ENCODE results near the gene NLK.

DNA sequence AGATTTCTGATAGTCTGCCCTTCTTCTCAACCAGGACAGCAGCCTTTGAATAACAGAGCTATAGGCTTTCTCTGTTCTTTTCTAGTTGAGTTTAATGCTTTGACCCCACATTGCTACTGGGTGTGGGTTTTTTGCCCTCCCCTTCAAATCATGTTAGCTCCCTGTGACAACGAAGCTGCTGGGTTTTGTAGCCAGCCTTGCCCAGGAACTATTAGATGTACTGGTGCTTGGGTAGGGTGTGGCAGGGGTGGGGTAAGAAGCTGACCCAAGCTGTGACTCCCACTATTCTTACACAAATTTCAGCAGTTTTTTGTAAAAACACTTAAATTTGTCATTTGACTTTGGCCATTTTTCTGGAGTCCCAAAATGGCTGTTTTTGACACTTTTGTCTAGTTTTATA is 69.7 kb downstream of the NLK start:
- TF ChIP-seq, protein P1, sequence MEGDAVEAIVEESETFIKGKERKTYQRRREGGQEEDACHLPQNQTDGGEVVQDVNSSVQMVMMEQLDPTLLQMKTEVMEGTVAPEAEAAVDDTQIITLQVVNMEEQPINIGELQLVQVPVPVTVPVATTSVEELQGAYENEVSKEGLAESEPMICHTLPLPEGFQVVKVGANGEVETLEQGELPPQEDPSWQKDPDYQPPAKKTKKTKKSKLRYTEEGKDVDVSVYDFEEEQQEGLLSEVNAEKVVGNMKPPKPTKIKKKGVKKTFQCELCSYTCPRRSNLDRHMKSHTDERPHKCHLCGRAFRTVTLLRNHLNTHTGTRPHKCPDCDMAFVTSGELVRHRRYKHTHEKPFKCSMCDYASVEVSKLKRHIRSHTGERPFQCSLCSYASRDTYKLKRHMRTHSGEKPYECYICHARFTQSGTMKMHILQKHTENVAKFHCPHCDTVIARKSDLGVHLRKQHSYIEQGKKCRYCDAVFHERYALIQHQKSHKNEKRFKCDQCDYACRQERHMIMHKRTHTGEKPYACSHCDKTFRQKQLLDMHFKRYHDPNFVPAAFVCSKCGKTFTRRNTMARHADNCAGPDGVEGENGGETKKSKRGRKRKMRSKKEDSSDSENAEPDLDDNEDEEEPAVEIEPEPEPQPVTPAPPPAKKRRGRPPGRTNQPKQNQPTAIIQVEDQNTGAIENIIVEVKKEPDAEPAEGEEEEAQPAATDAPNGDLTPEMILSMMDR (IDR thresholded peaks at IDR 0.05 in 2 of 3, conservative IDR thresholded peaks at IDR 0.05 in 1 of 3; ENCODE audit: borderline replicate concordance in 1 of 3, insufficient read depth in 1 of 3, low read depth in 2 of 3, low read length in 2 of 3), result no peak
- TF ChIP-seq, protein P2, sequence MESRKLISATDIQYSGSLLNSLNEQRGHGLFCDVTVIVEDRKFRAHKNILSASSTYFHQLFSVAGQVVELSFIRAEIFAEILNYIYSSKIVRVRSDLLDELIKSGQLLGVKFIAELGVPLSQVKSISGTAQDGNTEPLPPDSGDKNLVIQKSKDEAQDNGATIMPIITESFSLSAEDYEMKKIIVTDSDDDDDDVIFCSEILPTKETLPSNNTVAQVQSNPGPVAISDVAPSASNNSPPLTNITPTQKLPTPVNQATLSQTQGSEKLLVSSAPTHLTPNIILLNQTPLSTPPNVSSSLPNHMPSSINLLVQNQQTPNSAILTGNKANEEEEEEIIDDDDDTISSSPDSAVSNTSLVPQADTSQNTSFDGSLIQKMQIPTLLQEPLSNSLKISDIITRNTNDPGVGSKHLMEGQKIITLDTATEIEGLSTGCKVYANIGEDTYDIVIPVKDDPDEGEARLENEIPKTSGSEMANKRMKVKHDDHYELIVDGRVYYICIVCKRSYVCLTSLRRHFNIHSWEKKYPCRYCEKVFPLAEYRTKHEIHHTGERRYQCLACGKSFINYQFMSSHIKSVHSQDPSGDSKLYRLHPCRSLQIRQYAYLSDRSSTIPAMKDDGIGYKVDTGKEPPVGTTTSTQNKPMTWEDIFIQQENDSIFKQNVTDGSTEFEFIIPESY (IDR thresholded peaks at IDR 0.05; ENCODE audit: extremely low read depth, insufficient replicate concordance, low read length), result no peak
- TF ChIP-seq, protein P3, sequence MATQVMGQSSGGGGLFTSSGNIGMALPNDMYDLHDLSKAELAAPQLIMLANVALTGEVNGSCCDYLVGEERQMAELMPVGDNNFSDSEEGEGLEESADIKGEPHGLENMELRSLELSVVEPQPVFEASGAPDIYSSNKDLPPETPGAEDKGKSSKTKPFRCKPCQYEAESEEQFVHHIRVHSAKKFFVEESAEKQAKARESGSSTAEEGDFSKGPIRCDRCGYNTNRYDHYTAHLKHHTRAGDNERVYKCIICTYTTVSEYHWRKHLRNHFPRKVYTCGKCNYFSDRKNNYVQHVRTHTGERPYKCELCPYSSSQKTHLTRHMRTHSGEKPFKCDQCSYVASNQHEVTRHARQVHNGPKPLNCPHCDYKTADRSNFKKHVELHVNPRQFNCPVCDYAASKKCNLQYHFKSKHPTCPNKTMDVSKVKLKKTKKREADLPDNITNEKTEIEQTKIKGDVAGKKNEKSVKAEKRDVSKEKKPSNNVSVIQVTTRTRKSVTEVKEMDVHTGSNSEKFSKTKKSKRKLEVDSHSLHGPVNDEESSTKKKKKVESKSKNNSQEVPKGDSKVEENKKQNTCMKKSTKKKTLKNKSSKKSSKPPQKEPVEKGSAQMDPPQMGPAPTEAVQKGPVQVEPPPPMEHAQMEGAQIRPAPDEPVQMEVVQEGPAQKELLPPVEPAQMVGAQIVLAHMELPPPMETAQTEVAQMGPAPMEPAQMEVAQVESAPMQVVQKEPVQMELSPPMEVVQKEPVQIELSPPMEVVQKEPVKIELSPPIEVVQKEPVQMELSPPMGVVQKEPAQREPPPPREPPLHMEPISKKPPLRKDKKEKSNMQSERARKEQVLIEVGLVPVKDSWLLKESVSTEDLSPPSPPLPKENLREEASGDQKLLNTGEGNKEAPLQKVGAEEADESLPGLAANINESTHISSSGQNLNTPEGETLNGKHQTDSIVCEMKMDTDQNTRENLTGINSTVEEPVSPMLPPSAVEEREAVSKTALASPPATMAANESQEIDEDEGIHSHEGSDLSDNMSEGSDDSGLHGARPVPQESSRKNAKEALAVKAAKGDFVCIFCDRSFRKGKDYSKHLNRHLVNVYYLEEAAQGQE (IDR thresholded peaks at IDR 0.05; ENCODE audit: low read depth), result no peak
- TF ChIP-seq SIN3A (IDR thresholded peaks at IDR 0.05; ENCODE audit: low read depth), result no peak
- TF ChIP-seq RAD21 (IDR thresholded peaks at IDR 0.05; ENCODE audit: low read depth), result no peak
- no peak for TF ChIP-seq POLR2A (IDR thresholded peaks at IDR 0.05; ENCODE audit: borderline replicate concordance, extremely low read depth, insufficient read depth, insufficient read length)
- TF ChIP-seq YY1 (IDR thresholded peaks at IDR 0.05; ENCODE audit: extremely low read depth, insufficient replicate concordance, low read depth, low read length), result no peak
- TF ChIP-seq EZH2phosphoT487 (IDR thresholded peaks at IDR 0.05; ENCODE audit: borderline replicate concordance), result no peak
- no peak for TF ChIP-seq SP1 (IDR thresholded peaks at IDR 0.05; ENCODE audit: low read depth)
- no peak for TF ChIP-seq CEBPB (IDR thresholded peaks at IDR 0.05; ENCODE audit: low read depth)
- TF ChIP-seq CBX3 (IDR thresholded peaks at IDR 0.05; ENCODE audit: low read depth), result no peak
- TF ChIP-seq JUND (IDR thresholded peaks at IDR 0.05), result no peak
- no peak for TF ChIP-seq POLR2AphosphoS5 (IDR thresholded peaks at IDR 0.05; ENCODE audit: low read depth, low read length)
- TF ChIP-seq EGR1 (IDR thresholded peaks at IDR 0.05; ENCODE audit: low read depth), result no peak

Measured in HCT116 (cell line).